SK-N-MC (cell line): ENCODE measurements around the gene LRBA.

ENCODE experiments used
- DNase-seq: peaks from one replicate; pipeline ENCODE4 v3.0.0-alpha.2; 2011; ENCODE audit warnings: low read depth, low spot score
- H3K27ac ChIP-seq: fragments of 200-600 bp; sonication (generic); 2 replicates; pipeline ENCODE4 v1.5.1; 2016; ENCODE audit warnings: mixed run types
- H3K36me3 ChIP-seq: fragments of 200-600 bp; sonication (generic); 2 replicates; pipeline ENCODE4 v1.6.1; 2017; ENCODE audit warnings: antibody characterized with exemption, low read length, mixed read lengths; ENCODE audit not compliant: insufficient read depth
- H3K4me3 ChIP-seq: fragments of 200-600 bp; sonication (generic); 2 replicates; pipeline ENCODE4 v1.5.1; 2016
- H3K9ac ChIP-seq: fragments of 200-600 bp; sonication (generic); 2 replicates; pipeline ENCODE4 v1.8.0; 2017; ENCODE audit warnings: mixed run types, mixed read lengths; ENCODE audit not compliant: insufficient read length
- H3K9me3 ChIP-seq: fragments of 200-600 bp; sonication (generic); 2 replicates; pipeline ENCODE4 v1.6.1; 2017; ENCODE audit warnings: low read depth, mild to moderate bottlenecking, antibody characterized with exemption, low read length, moderate library complexity, mixed read lengths
- EZH2 ChIP-seq: fragments of 200-600 bp; sonication (generic); IDR thresholded peaks from one replicate; pipeline ENCODE4 v1.6.1; 2017; ENCODE audit warnings: antibody characterized with exemption
- FOXP2 ChIP-seq: optimal IDR thresholded peaks from 2 replicates; pipeline ENCODE3; 2011; ENCODE audit warnings: mild to moderate bottlenecking, moderate library complexity; ENCODE audit not compliant: insufficient read depth; ENCODE audit errors: extremely low read length, control extremely low read depth
- POLR2AphosphoS5 ChIP-seq: IDR thresholded peaks from 2 replicates; pipeline ENCODE4 v1.6.1; 2012; ENCODE audit warnings: mild to moderate bottlenecking, low read depth, low read length, borderline replicate concordance

LRBA gene

DNA sequence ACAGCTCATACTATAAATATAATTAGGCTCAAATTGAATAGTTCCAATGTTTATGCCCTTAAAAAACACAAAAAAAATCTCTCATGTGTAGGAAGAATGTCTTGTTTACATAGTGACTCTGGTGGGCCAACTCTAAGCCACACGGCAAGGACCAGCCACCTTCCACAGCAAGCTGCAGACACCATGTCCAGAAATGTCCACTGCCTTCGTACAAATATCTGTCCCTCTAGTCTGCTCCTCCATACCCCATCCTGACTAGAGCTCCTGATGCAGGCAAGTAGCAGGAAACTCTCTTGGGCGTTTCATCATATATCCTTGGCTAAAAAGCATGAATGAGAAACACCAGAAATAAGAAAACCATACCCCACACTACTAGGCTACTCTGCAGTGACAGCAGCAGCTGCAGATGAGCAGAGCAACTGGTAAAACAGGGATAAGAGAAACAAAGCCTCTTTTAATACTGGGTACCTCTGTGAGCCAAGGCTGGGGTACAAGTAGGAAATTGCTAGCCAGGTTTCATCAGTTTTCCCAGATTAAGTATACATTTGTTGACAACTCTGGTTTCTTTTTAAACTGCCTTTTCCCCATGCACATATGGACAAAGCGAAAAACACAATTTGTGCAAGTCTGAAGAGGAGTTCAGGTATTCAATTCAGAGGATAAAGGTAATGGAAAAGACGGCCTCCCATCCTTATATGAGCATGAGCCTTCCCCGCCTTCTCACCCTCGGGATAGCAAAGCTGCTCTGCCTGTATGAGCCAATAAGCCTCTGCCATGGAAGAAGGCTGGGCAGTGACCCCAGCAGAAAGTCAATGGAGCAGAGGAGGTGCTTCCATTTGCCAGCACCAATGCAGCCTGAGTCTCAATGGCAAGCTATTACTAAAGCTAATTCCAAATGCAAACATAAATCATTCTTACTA lies 691.4 kb downstream of the LRBA start:
- TF ChIP-seq POLR2AphosphoS5 (no peak), EZH2 (no peak), FOXP2 (no peak)
- Histone ChIP-seq H3K9me3 (no peaks in the 10 kb centered on the region), H3K36me3 (no peaks in the 10 kb centered on the region), H3K27ac (no peak overlapping the region), H3K9ac (no peak overlapping the region), H3K4me3 (no peak overlapping the region)
- DNase-seq: no peak

DNA sequence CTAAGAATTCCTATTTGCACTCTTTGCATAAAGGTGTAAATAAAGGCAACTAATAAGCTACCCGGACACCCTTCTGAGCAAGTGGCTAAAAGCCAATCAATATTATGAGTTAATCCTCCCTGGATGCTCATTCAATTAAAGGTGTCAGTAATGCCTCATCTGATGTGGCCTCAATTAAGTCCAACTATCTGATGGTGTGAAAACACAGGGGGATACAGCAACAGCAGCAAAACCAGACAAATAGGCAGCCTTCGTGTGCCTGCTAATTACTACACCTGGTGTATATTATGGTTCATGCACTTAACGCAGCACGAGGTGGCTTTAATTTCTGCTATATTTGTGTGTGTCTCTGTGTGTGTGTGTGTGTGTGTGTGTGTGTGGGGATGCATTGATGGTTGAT lies 692.4 kb downstream of the LRBA start:
- no peak for TF ChIP-seq EZH2
- TF ChIP-seq POLR2AphosphoS5: no peak
- TF ChIP-seq FOXP2: no peak
- H3K9ac ChIP-seq: no peak overlapping the region
- H3K9me3 ChIP-seq: no peaks in the 10 kb centered on the region
- H3K36me3 ChIP-seq: no peaks in the 10 kb centered on the region
- H3K4me3 ChIP-seq: no peak overlapping the region
- no peak for DNase-seq
- no peak overlapping the region for H3K27ac ChIP-seq

DNA sequence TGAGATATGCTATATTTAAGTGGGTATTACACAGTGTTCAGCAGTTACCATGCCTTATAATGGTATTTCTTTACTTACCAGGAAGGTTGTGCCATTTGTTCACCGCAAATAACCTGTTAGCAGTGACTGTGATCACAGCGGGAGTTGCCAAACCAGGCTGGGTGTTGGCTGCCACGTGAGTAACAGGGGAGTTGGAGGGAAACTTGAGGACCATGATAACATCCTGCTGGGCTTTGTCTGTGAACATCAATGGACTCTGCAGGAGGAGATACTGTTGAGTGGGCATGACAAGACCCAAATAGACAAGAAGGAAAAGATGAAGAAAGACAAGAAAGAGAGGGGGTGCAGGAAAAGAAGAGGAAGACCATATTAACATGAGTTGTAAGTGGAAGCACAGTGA lies 694.0 kb downstream of the LRBA start:
- Histone ChIP-seq H3K27ac (no peak overlapping the region), H3K9ac (no peak overlapping the region), H3K9me3 (no peaks in the 10 kb centered on the region), H3K36me3 (no peaks in the 10 kb centered on the region), H3K4me3 (no peak overlapping the region)
- DNase-seq: no peak
- no peak for TF ChIP-seq EZH2
- no peak for TF ChIP-seq POLR2AphosphoS5
- no peak for TF ChIP-seq FOXP2

DNA sequence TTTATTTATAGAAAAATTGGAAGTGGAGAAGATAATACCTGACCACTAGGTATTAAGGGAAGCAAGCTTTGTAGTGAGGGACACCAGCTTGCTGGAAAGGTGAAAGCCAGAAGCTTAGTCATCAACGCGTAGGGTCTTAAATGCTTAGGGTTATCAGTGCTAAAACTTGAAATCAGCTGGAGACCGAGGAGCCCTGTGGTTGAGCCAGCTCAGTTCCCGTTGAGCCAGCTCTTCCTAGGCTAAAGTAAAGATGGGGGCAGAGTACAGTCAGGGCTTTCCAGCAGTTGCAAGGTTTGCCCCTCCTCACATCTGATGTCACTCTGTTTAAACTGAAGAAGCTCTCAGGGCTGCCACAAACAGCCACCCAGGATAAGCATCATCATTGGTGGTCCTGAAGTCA lies 696.1 kb downstream of the LRBA start:
- Histone ChIP-seq H3K4me3 (no peak overlapping the region), H3K27ac (no peak overlapping the region), H3K9ac (no peak overlapping the region), H3K36me3 (no peaks in the 10 kb centered on the region), H3K9me3 (no peaks in the 10 kb centered on the region)
- TF ChIP-seq POLR2AphosphoS5 (no peak), EZH2 (no peak), FOXP2 (no peak)
- no peak for DNase-seq

DNA sequence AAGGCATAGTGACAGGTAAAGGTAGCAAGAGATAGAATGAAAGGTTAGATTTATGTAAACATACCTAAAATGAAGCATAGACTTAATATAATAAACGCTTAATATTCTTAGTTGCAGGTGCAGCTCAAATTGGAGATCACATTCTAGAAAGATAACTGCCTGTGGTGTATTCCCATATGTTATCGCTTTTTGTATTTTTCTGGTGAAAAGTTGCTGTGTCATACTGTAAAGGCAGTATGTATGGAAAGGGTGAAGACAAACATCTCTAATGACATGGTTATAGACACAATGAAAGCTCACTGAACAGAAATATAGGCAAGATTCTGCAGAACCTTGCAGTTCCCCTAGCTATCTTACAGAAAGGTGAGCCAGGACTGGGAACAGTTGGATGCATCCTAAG lies 696.6 kb downstream of the LRBA start:
- no peak overlapping the region for H3K9ac ChIP-seq

DNA sequence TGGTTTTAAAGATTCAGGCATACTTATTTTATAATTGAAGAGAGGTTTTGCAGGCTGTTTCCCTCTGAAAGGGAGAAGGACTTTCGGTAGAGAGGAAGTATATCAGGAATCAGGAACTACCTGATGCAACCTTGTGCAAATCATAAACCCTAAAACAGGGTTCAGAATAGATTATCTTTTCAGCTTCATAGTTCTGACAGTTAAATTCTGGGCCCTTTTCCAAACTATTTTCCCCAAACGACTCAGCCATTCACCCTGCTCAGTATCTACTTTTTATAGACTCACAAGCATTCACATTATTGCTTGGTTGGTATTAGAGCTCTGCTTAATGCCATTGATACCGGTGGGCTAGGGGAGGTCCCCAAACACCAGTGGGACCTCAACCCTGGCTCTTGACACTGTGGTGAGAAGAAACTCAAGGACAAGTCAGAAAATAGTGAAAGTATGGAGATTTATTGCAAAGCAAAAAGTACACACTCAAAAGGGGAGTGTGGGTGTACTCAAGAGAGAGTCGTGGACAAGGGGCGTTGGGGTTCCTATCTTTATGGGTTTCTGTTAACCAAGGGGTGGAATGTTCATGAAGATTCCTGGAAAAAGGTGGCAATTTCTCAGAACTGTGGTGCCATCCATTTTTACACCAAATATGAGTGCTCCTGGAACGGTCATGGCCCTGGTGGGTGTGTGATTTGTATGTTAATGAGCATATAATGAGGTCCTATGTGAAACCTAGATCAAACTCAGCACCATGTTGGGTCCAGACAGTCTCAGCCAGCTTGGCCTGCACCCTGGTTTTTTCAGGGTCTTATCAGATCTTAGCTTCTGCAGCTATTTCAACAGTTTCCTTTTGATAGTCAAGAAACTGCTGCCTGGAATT lies 698.5 kb downstream of the LRBA start:
- no peak for DNase-seq
- H3K9ac ChIP-seq: peak overlapping the region; percentile 60
- peak overlapping the region; percentile 82 for H3K27ac ChIP-seq

More for the DNA sequence above, 696.6 kb downstream of the LRBA start:
- no peaks in the 10 kb centered on the region for H3K9me3 ChIP-seq
- no peak for TF ChIP-seq POLR2AphosphoS5
- no peak for TF ChIP-seq FOXP2
- TF ChIP-seq EZH2: no peak
- no peaks in the 10 kb centered on the region for H3K36me3 ChIP-seq
- no peak overlapping the region for H3K4me3 ChIP-seq
- DNase-seq: no peak
- H3K27ac ChIP-seq: no peak overlapping the region

DNA sequence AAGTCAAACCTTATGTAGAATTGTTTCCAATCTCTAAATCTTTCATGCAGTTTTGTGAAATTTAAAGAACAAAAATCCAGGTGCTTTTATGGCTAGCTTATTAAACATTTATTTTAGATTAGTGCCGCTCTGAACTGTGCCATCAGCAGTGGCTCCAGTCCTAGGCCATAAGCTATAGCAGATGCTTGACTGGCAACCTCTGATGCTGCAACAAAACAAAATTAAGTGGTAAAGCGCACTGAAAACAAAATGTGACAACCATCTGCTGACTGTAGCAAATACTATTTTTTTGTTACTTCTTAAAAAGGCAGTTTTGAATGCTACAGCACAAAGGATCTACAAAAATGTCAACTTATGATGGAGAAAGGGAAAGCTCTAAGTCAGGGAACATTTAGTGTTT lies 699.4 kb downstream of the LRBA start:
- Histone ChIP-seq H3K36me3 (no peaks in the 10 kb centered on the region), H3K9ac (peak overlapping the region; percentile 60), H3K4me3 (0 out of 2 replicates have a peak overlapping the region, but pooled peaks have one; percentile 24), H3K9me3 (no peaks in the 10 kb centered on the region), H3K27ac (peak overlapping the region; percentile 82)
- no peak for TF ChIP-seq FOXP2
- no peak for TF ChIP-seq POLR2AphosphoS5
- TF ChIP-seq EZH2: no peak
- DNase-seq: no peak

More for the DNA sequence above, 698.5 kb downstream of the LRBA start:
- Histone ChIP-seq H3K4me3 (peak overlapping the region; percentile 36), H3K9me3 (no peaks in the 10 kb centered on the region), H3K36me3 (no peaks in the 10 kb centered on the region)
- TF ChIP-seq POLR2AphosphoS5 (no peak), EZH2 (no peak), FOXP2 (no peak)

DNA sequence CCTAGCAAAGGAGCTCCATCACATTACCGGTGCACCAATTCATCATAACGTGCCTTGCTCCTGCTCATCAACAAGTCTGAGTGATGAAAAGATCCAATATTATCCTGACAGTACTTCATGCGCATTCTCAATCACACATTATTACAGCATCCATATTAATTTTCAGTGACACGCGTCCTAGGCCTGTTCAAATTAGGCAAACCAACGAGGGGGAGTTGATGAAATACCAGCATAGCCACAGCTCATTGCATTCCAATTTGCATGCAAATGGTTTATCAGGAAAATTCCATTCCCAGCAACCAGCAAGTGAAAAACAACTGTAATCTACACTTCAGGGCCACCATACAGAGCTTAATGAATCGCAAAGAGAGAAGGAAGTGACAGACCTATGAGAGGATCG lies 699.9 kb downstream of the LRBA start:
- peak overlapping the region; percentile 82 for H3K27ac ChIP-seq
- no peak for DNase-seq
- no peak overlapping the region for H3K4me3 ChIP-seq
- no peaks in the 10 kb centered on the region for H3K9me3 ChIP-seq
- H3K9ac ChIP-seq: no peak overlapping the region
- H3K36me3 ChIP-seq: no peaks in the 10 kb centered on the region
- TF ChIP-seq FOXP2 (no peak), EZH2 (no peak), POLR2AphosphoS5 (no peak)
